Uterus (tissue), 2 donors: ENCODE results near the gene ZNF827.

Experiments used
- POLR2A ChIP-seq, 2 donors: fragments of 450-650 bp; IDR thresholded peaks; one replicate each; pipeline ENCODE4 v1.6.1; 2016; ENCODE audit warnings: antibody characterized with exemption in 2 of 2, mild to moderate bottlenecking in 1 of 2, moderate library complexity in 1 of 2
- TF ChIP-seq, protein P1 (sequence below), 4 experiments: fragments of 200-600 bp in 2 of 4; fragments of 450-650 bp in 2 of 4; sonication (generic) in 2 of 4; IDR thresholded peaks; one replicate each; pipeline ENCODE4 v1.5.1; 2016 to 2019; ENCODE audit warnings: antibody characterized with exemption in 4 of 4, mild to moderate bottlenecking in 2 of 4, moderate library complexity in 1 of 4

DNA sequence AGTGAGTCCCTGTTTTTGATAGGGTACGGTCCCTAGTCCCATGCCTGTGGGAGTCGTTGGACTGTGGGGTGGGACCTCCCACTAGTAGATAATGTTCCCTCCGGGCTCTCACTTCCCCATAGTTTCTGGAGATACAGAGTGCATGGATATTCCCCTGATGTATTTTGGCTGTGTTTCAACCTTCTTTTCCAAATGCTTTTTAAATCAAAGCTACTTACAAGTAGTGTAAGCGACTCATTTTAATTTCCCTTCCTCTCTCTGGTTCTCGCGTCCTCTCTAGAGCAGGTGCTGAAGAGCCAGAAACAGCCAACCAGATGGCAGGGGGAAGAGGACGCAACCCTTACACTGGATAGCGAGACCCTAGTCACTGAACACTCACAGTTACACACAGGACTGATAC is 79.2 kb downstream of the ZNF827 start:
- TF ChIP-seq, protein P1, sequence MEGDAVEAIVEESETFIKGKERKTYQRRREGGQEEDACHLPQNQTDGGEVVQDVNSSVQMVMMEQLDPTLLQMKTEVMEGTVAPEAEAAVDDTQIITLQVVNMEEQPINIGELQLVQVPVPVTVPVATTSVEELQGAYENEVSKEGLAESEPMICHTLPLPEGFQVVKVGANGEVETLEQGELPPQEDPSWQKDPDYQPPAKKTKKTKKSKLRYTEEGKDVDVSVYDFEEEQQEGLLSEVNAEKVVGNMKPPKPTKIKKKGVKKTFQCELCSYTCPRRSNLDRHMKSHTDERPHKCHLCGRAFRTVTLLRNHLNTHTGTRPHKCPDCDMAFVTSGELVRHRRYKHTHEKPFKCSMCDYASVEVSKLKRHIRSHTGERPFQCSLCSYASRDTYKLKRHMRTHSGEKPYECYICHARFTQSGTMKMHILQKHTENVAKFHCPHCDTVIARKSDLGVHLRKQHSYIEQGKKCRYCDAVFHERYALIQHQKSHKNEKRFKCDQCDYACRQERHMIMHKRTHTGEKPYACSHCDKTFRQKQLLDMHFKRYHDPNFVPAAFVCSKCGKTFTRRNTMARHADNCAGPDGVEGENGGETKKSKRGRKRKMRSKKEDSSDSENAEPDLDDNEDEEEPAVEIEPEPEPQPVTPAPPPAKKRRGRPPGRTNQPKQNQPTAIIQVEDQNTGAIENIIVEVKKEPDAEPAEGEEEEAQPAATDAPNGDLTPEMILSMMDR (IDR thresholded peaks at IDR 0.05), result no peak
- TF ChIP-seq POLR2A (IDR thresholded peaks at IDR 0.05), result no peak
